ENCODE results near the gene PDPN. TPM values are rescaled to one million over a fixed set of nuclear protein-coding genes. Genes with fewer than 3 reads are reported as not detected.
A peak's percentile ranks its signal among the peaks of the same experiment; 100 is the strongest.

The PDPN gene
- total RNA-seq, 1 experiment from 2014 or later, result 3.6 TPM

- DNase-seq (ENCODE audit: low spot score), result no peak
Observed at GRCh38 chr1:13617773-13618172, 34.1 kb downstream of the PDPN start.

- DNase-seq (ENCODE audit: low spot score), result no peak
Observed at GRCh38 chr1:13618483-13618882, 34.9 kb downstream of the PDPN start.

GRCh38 chr1:13619909-13620308 lies 36.3 kb downstream of the PDPN start:
- no peak for DNase-seq (ENCODE audit: low spot score)

- no peak for DNase-seq (ENCODE audit: low spot score)
Observed at GRCh38 chr1:13620825-13621224, 37.2 kb downstream of the PDPN start.

- DNase-seq (ENCODE audit: low spot score), result no peak
Observed at GRCh38 chr1:13622446-13622845, 38.8 kb downstream of the PDPN start.

GRCh38 chr1:13623021-13623637 lies 39.5 kb downstream of the PDPN start:
- no peak for DNase-seq (ENCODE audit: low spot score)

- DNase-seq (ENCODE audit: low spot score), result no peak
Observed at GRCh38 chr1:13624526-13624925, 40.9 kb downstream of the PDPN start.

- DNase-seq (ENCODE audit: low spot score), result no peak
Observed at GRCh38 chr1:13627127-13627526, 43.5 kb downstream of the PDPN start.

- no peak for DNase-seq (ENCODE audit: low spot score)
Observed at GRCh38 chr1:13628218-13628617, 44.6 kb downstream of the PDPN start.

GRCh38 chr1:13628711-13629110 lies 45.1 kb downstream of the PDPN start:
- DNase-seq (ENCODE audit: low spot score), result no peak

- no peak for DNase-seq (ENCODE audit: low spot score)
Observed at GRCh38 chr1:13642306-13643004, 58.8 kb downstream of the PDPN start.

- no peak for DNase-seq (ENCODE audit: low spot score)
Observed at GRCh38 chr1:13643017-13643416, 59.4 kb downstream of the PDPN start.

- DNase-seq (ENCODE audit: low spot score), result no peak
Observed at GRCh38 chr1:13646521-13646920, 62.9 kb downstream of the PDPN start.

GRCh38 chr1:13651279-13651678 lies 67.6 kb downstream of the PDPN start:
- peak; percentile 42 for DNase-seq (ENCODE audit: low spot score)

- no peak for DNase-seq (ENCODE audit: low spot score)
Observed at GRCh38 chr1:13652238-13652637, 68.6 kb downstream of the PDPN start.

- DNase-seq (ENCODE audit: low spot score), result peak; percentile 80
Observed at GRCh38 chr1:13661539-13661938, 77.9 kb downstream of the PDPN start.

- peak; percentile 72 for DNase-seq (ENCODE audit: low spot score)
Observed at GRCh38 chr1:13662493-13662892, 78.9 kb downstream of the PDPN start.

- DNase-seq (ENCODE audit: low spot score), result no peak
Observed at GRCh38 chr1:13663969-13664368, 80.3 kb downstream of the PDPN start.

GRCh38 chr1:13664451-13664850 lies 80.8 kb downstream of the PDPN start:
- no peak for DNase-seq (ENCODE audit: low spot score)

GRCh38 chr1:13666317-13666716 lies 82.7 kb downstream of the PDPN start:
- DNase-seq (ENCODE audit: low spot score), result no peak
